HEK293 (cell line): ENCODE measurements around the gene VKORC1L1.

Experiments
- CTCF ChIA-PET: fragments of 350-600 bp; formaldehyde crosslinking; extraction: SDS; loops from one replicate; lab custom pipeline; 2021; ENCODE audit warnings: antibody characterized with exemption; lab: Yijun Ruan, JAX
- POLR2A ChIA-PET: fragments of 300-600 bp; formaldehyde crosslinking; extraction: SDS; loops from one replicate; lab custom pipeline; 2020; ENCODE audit warnings: antibody characterized with exemption, inconsistent platforms; lab: Yijun Ruan, JAX
- H3K27ac ChIP-seq: fragments of 200-500 bp; sonication (Bioruptor generic); 2 replicates; pipeline ENCODE4 v1.5.1; 2014; ENCODE audit warnings: low read depth, low read length, control low read depth, inconsistent platforms; ENCODE audit errors: extremely low read depth
- H3K36me3 ChIP-seq, 2 experiments: fragments of 200-500 bp in 1 of 2; sonication (Bioruptor generic) in 1 of 2; 1 replicate in 1 of 2; 2 replicates in 1 of 2; pipeline ENCODE4 v1.5.1; 2014 to 2017; ENCODE audit warnings: inconsistent platforms in 2 of 2, low read length in 2 of 2; ENCODE audit not compliant: control insufficient read depth in 2 of 2, insufficient read depth in 1 of 2
- H3K4me1 ChIP-seq: fragments of 200-500 bp; sonication (Bioruptor generic); 2 replicates; pipeline ENCODE4 v1.5.1; 2014; ENCODE audit warnings: mild to moderate bottlenecking, low read length, inconsistent platforms; ENCODE audit not compliant: control insufficient read depth, insufficient read depth
- H3K4me3 ChIP-seq: 2 replicates; pipeline ENCODE4 v1.5.1; 2011; ENCODE audit warnings: low read depth, mild to moderate bottlenecking, control low read depth, low read length, moderate library complexity
- H3K9me3 ChIP-seq: fragments of 200-500 bp; sonication (Bioruptor generic); 2 replicates; pipeline ENCODE4 v1.5.1; 2014; ENCODE audit warnings: low read depth, low read length, inconsistent platforms; ENCODE audit not compliant: control insufficient read depth, insufficient read depth
- BCL11A ChIP-seq: fragments of 450-650 bp; formaldehyde crosslinking; IDR thresholded peaks from 2 replicates; pipeline ENCODE4 v1.5.1; 2016; ENCODE audit warnings: low read depth, missing biosample characterization, missing genetic modification characterization
- KLF10 ChIP-seq: fragments of 450-650 bp; IDR thresholded peaks from 2 replicates; pipeline ENCODE4 v1.5.1; 2018; ENCODE audit warnings: missing biosample characterization, mild to moderate bottlenecking, missing genetic modification characterization
- KLF7 ChIP-seq: fragments of 450-650 bp; formaldehyde crosslinking; IDR thresholded peaks from 2 replicates; pipeline ENCODE4 v1.5.1; 2016; ENCODE audit warnings: missing biosample characterization, missing genetic modification characterization, borderline replicate concordance
- SCRT1 ChIP-seq: fragments of 450-650 bp; formaldehyde crosslinking; IDR thresholded peaks from 2 replicates; pipeline ENCODE4 v1.5.1; 2016; ENCODE audit warnings: missing biosample characterization, missing genetic modification characterization, borderline replicate concordance
- SP3 ChIP-seq: fragments of 450-650 bp; formaldehyde crosslinking; IDR thresholded peaks from 2 replicates; pipeline ENCODE4 v1.5.1; 2016; ENCODE audit warnings: missing biosample characterization, missing genetic modification characterization
- SP7 ChIP-seq: fragments of 450-650 bp; formaldehyde crosslinking; IDR thresholded peaks from 2 replicates; pipeline ENCODE4 v1.5.1; 2016; ENCODE audit warnings: missing biosample characterization, missing genetic modification characterization
- TCF7L2 ChIP-seq: IDR thresholded peaks from 2 replicates; pipeline ENCODE4 v1.6.1; 2011; ENCODE audit warnings: low read depth, mild to moderate bottlenecking, inconsistent platforms, low read length, moderate library complexity, borderline replicate concordance
- ZBTB17 ChIP-seq: fragments of 450-650 bp; formaldehyde crosslinking; IDR thresholded peaks from 2 replicates; pipeline ENCODE4 v1.5.1; 2016; ENCODE audit warnings: missing biosample characterization, missing genetic modification characterization
- ZNF121 ChIP-seq: fragments of 450-650 bp; formaldehyde crosslinking; IDR thresholded peaks from 2 replicates; pipeline ENCODE4 v1.5.1; 2016; ENCODE audit warnings: missing biosample characterization, missing genetic modification characterization
- ZNF146 ChIP-seq: fragments of 450-650 bp; formaldehyde crosslinking; IDR thresholded peaks from 2 replicates; pipeline ENCODE4 v1.5.1; 2016; ENCODE audit warnings: missing biosample characterization, missing genetic modification characterization
- ZNF324 ChIP-seq: fragments of 450-650 bp; formaldehyde crosslinking; IDR thresholded peaks from 2 replicates; pipeline ENCODE4 v1.5.1; 2016; ENCODE audit warnings: missing biosample characterization, missing genetic modification characterization
- ZNF398 ChIP-seq: fragments of 450-650 bp; formaldehyde crosslinking; IDR thresholded peaks from 2 replicates; pipeline ENCODE4 v1.5.1; 2017; ENCODE audit warnings: missing biosample characterization, missing genetic modification characterization
- ZNF600 ChIP-seq: fragments of 450-650 bp; formaldehyde crosslinking; IDR thresholded peaks from 2 replicates; pipeline ENCODE4 v1.5.1; 2016; ENCODE audit warnings: missing biosample characterization, missing genetic modification characterization
- ZNF658 ChIP-seq: fragments of 450-650 bp; formaldehyde crosslinking; IDR thresholded peaks from 2 replicates; pipeline ENCODE4; 2016; ENCODE audit warnings: missing biosample characterization, missing genetic modification characterization
- ZNF837 ChIP-seq: fragments of 450-650 bp; formaldehyde crosslinking; IDR thresholded peaks from 2 replicates; pipeline ENCODE4 v1.5.1; 2016; ENCODE audit warnings: missing biosample characterization, missing genetic modification characterization
- ZNF843 ChIP-seq: fragments of 450-650 bp; formaldehyde crosslinking; IDR thresholded peaks from 2 replicates; pipeline ENCODE4 v1.5.1; 2016; ENCODE audit warnings: missing biosample characterization, missing genetic modification characterization
- ZSCAN18 ChIP-seq: fragments of 450-650 bp; formaldehyde crosslinking; IDR thresholded peaks from 2 replicates; pipeline ENCODE4 v1.5.1; 2016; ENCODE audit warnings: missing biosample characterization, missing genetic modification characterization
- TF ChIP-seq, protein P1 (sequence below): fragments of 450-650 bp; formaldehyde crosslinking; IDR thresholded peaks from 2 replicates; pipeline ENCODE4 v1.5.1; 2016; ENCODE audit warnings: missing biosample characterization, missing genetic modification characterization
- TF ChIP-seq, protein P2 (sequence below): fragments of 450-650 bp; formaldehyde crosslinking; IDR thresholded peaks from 2 replicates; pipeline ENCODE4 v1.5.1; 2016; ENCODE audit warnings: missing biosample characterization, missing genetic modification characterization

VKORC1L1 gene

GRCh38 chr7:65925040-65925439, 52.2 kb downstream of the VKORC1L1 start:
- TF ChIP-seq KLF10 (tag by site-specific recombination) (no peak), ZNF600 (no peak)
- Histone ChIP-seq H3K36me3 (no peaks in the 10 kb centered on the region), H3K4me3 (no peak overlapping the region), H3K9me3 (no peaks in the 10 kb centered on the region), H3K4me1 (0 out of 2 replicates have a peak, but pooled peaks cover under 1% of the 10 kb centered on the region), H3K27ac (no peak overlapping the region)
- POLR2A ChIA-PET = no interaction called here
- CTCF ChIA-PET = no interaction called here

DNA sequence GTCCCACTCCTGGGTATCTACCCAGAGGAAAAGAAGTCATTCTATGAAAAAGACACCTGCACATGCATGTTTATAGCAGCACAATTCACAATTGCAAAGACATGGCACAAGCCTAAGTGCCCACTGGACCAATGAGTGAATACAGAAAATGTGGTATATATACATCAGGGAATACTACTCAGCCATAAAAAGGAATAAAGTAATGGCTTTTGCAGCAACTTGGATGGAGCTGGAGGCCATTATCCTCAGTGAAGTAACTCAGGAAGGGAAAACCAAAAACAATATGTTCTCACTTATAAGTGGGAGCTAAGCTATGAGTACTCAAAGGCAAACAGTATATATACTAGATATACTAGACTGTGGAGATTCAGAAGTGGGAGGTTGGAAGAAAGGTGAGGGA, 53.7 kb downstream of the VKORC1L1 start:
- Histone ChIP-seq H3K9me3 (no peaks in the 10 kb centered on the region), H3K27ac (no peak overlapping the region), H3K4me3 (no peak overlapping the region), H3K36me3 (no peaks in the 10 kb centered on the region), H3K4me1 (0 out of 2 replicates have a peak, but pooled peaks cover 3% of the 10 kb centered on the region)
- TF ChIP-seq TCF7L2 (no peak), ZNF146 (tag by site-specific recombination) (peak; percentile 65), SP3 (tag by site-specific recombination) (no peak), ZNF837 (tag by site-specific recombination) (no peak)
- ChIA-PET POLR2A (no interaction called here), CTCF (no interaction called here)

- no peaks in the 10 kb centered on the region for H3K9me3 ChIP-seq
- H3K4me1 ChIP-seq = 0 out of 2 replicates have a peak, but pooled peaks cover 3% of the 10 kb centered on the region
- ChIA-PET CTCF (interaction anchor here (0.6 to 0.7 kb wide), 2 partner anchors 33 to 169 kb away, joined by 3 read pairs; no protein-coding TSS in a partner anchor), POLR2A (no interaction called here)
- no peaks in the 10 kb centered on the region; a peak in 1 of 3 replicates for H3K36me3 ChIP-seq
- no peak overlapping the region for H3K4me3 ChIP-seq
- no peak overlapping the region for H3K27ac ChIP-seq
- no peak for TF ChIP-seq KLF7
- TF ChIP-seq ZBTB17 (tag by site-specific recombination) = no peak
- TF ChIP-seq ZNF324 (tag by site-specific recombination) = no peak
- TF ChIP-seq BCL11A (tag by site-specific recombination) = no peak
- TF ChIP-seq ZSCAN18 (tag by site-specific recombination) = no peak
- TF ChIP-seq SCRT1 (tag by site-specific recombination) = no peak
- TF ChIP-seq ZNF843 (tag by site-specific recombination) = no peak
- TF ChIP-seq, protein P1, sequence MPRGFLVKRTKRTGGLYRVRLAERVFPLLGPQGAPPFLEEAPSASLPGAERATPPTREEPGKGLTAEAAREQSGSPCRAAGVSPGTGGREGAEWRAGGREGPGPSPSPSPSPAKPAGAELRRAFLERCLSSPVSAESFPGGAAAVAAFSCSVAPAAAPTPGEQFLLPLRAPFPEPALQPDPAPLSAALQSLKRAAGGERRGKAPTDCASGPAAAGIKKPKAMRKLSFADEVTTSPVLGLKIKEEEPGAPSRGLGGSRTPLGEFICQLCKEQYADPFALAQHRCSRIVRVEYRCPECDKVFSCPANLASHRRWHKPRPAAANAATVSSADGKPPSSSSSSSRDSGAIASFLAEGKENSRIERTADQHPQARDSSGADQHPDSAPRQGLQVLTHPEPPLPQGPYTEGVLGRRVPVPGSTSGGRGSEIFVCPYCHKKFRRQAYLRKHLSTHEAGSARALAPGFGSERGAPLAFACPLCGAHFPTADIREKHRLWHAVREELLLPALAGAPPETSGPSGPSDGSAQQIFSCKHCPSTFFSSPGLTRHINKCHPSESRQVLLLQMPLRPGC (tag by site-specific recombination) = no peak
- no peak for TF ChIP-seq SP3 (tag by site-specific recombination)
- TF ChIP-seq, protein P2, sequence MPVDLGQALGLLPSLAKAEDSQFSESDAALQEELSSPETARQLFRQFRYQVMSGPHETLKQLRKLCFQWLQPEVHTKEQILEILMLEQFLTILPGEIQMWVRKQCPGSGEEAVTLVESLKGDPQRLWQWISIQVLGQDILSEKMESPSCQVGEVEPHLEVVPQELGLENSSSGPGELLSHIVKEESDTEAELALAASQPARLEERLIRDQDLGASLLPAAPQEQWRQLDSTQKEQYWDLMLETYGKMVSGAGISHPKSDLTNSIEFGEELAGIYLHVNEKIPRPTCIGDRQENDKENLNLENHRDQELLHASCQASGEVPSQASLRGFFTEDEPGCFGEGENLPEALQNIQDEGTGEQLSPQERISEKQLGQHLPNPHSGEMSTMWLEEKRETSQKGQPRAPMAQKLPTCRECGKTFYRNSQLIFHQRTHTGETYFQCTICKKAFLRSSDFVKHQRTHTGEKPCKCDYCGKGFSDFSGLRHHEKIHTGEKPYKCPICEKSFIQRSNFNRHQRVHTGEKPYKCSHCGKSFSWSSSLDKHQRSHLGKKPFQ (tag by site-specific recombination) = no peak
- TF ChIP-seq ZNF658 (tag by site-specific recombination) = no peak
- no peak for TF ChIP-seq ZNF837 (tag by site-specific recombination)
- TF ChIP-seq ZNF398 (tag by site-specific recombination) = peak; percentile 39; the same call in 1 of the 2 replicates
- TF ChIP-seq ZNF121 (tag by site-specific recombination) = no peak
- TF ChIP-seq SP7 (tag by site-specific recombination) = 0 out of 2 replicates have a peak, but pooled peaks have one; percentile 24
These were observed 54.9 kb downstream of the VKORC1L1 start for GRCh38 chr7:65927489-65928448.
